GM10248 (cell line): Measurements from ENCODE around the gene TECPR1.

Experiments
- CTCF ChIA-PET: fragments of 300-600 bp; sonication (Branson Sonifier 250); formaldehyde crosslinking; extraction: SDS; loops from one replicate; lab custom pipeline; 2021; ENCODE audit warnings: antibody characterized with exemption; lab: Yijun Ruan, JAX
- POLR2A ChIA-PET: fragments of 350-650 bp; sonication (Branson Sonifier 250); formaldehyde crosslinking; extraction: SDS; loops from one replicate; lab custom pipeline; 2020; ENCODE audit warnings: antibody characterized with exemption; lab: Yijun Ruan, JAX
- DNase-seq: peaks from one replicate; pipeline ENCODE4 v3.0.0; 2012; ENCODE audit errors: extremely low spot score
- CTCF ChIP-seq: IDR thresholded peaks from 2 replicates; pipeline ENCODE4 v1.5.1; 2012; ENCODE audit warnings: mild to moderate bottlenecking, low read depth; ENCODE audit errors: extremely low read depth, missing control alignments, control extremely low read depth

Gene TECPR1

GRCh38 chr7:98238076-98238475 is 14.0 kb downstream of the TECPR1 start:
- ChIA-PET POLR2A (no interaction called here), CTCF (no interaction called here)
- DNase-seq = no peak

GRCh38 chr7:98236355-98237185 is 15.5 kb downstream of the TECPR1 start:
- ChIA-PET POLR2A (no interaction called here), CTCF (interaction anchor here (0.9 kb wide), 1 partner anchor 118 kb away, joined by 3 read pairs; no protein-coding TSS in a partner anchor)
- no peak for DNase-seq
- TF ChIP-seq CTCF = no peak

More at GRCh38 chr7:98238076-98238475, 14.0 kb downstream of the TECPR1 start:
- no peak for TF ChIP-seq CTCF

GRCh38 chr7:98235901-98236300 is 16.1 kb downstream of the TECPR1 start:
- DNase-seq = no peak
- no peak for TF ChIP-seq CTCF
- ChIA-PET CTCF (no interaction called here), POLR2A (no interaction called here)

GRCh38 chr7:98234429-98235147 is 17.4 kb downstream of the TECPR1 start:
- ChIA-PET CTCF (interaction anchor here (0.9 to 1.5 kb wide), 2 partner anchors 60 to 65 kb away, joined by 3 read pairs; no protein-coding TSS in a partner anchor), POLR2A (no interaction called here)
- DNase-seq = no peak
- TF ChIP-seq CTCF = no peak

- CTCF ChIA-PET = interaction anchor here (0.9 to 1.5 kb wide), 2 partner anchors 61 to 64 kb away, joined by 3 read pairs; no protein-coding TSS in a partner anchor
- no peak for DNase-seq
- no peak for TF ChIP-seq CTCF
- POLR2A ChIA-PET = no interaction called here
These were observed 18.6 kb downstream of the TECPR1 start for GRCh38 chr7:98233219-98234070.

- no peak for TF ChIP-seq CTCF
- ChIA-PET CTCF (no interaction called here), POLR2A (no interaction called here)
- DNase-seq = no peak
These were observed 19.2 kb downstream of the TECPR1 start for GRCh38 chr7:98232799-98233198.
